Measurements from ENCODE around the gene HRH2.

Gene HRH2

GRCh38 chr5:175709276-175709781 is 51.5 kb downstream of the HRH2 start:
- TF ChIP-seq CTCF (IDR thresholded peaks at IDR 0.05; ENCODE audit: low read depth, low read length, missing control alignments), result no peak
- DNase-seq (ENCODE audit: extremely low read depth, low read depth), result no peak
- H3K4me3 ChIP-seq (replicated peaks; ENCODE audit: low read depth, low read length), result no peak overlapping the region

GRCh38 chr5:175710326-175710725 is 52.5 kb downstream of the HRH2 start:
- no peak for TF ChIP-seq CTCF (IDR thresholded peaks at IDR 0.05; ENCODE audit: low read depth, low read length, missing control alignments)
- no peak overlapping the region for H3K4me3 ChIP-seq (replicated peaks; ENCODE audit: low read depth, low read length)
- no peak for DNase-seq (ENCODE audit: extremely low read depth, low read depth)

- DNase-seq (ENCODE audit: extremely low read depth, low read depth), result no peak
- TF ChIP-seq CTCF (IDR thresholded peaks at IDR 0.05; ENCODE audit: low read depth, low read length, missing control alignments), result no peak
- H3K4me3 ChIP-seq (replicated peaks; ENCODE audit: low read depth, low read length), result no peak overlapping the region
Observed at GRCh38 chr5:175711031-175711430, 53.2 kb downstream of the HRH2 start.

- H3K4me3 ChIP-seq (replicated peaks; ENCODE audit: low read depth, low read length), result no peak overlapping the region
- TF ChIP-seq CTCF (IDR thresholded peaks at IDR 0.05; ENCODE audit: low read depth, low read length, missing control alignments), result no peak
- no peak for DNase-seq (ENCODE audit: extremely low read depth, low read depth)
Observed at GRCh38 chr5:175711472-175712312, 53.8 kb downstream of the HRH2 start.

- TF ChIP-seq CTCF (IDR thresholded peaks at IDR 0.05; ENCODE audit: low read depth, low read length, missing control alignments), result no peak
- H3K4me3 ChIP-seq (replicated peaks; ENCODE audit: low read depth, low read length), result no peak overlapping the region
- DNase-seq (ENCODE audit: extremely low read depth, low read depth), result no peak
Observed at GRCh38 chr5:175712313-175712680, 54.4 kb downstream of the HRH2 start.

GRCh38 chr5:175712681-175713085 is 54.8 kb downstream of the HRH2 start:
- DNase-seq (ENCODE audit: extremely low read depth, low read depth), result no peak
- no peak overlapping the region for H3K4me3 ChIP-seq (replicated peaks; ENCODE audit: low read depth, low read length)
- TF ChIP-seq CTCF (IDR thresholded peaks at IDR 0.05; ENCODE audit: low read depth, low read length, missing control alignments), result no peak
